NCI-H1417 treated with DMSO at 0.1 percent for 48 hours (cell line): ENCODE results near the gene SPINK8.
A peak's percentile ranks its signal among the peaks of the same experiment; 100 is the strongest.

ENCODE experiments used
- DNase-seq: peaks from one replicate; lab custom pipeline; 2025; lab: John Stamatoyannopoulos, UW

The SPINK8 gene

GRCh38 chr3:48320996-48321395, 12.5 kb downstream of the SPINK8 start:
- no peak for DNase-seq

- no peak for DNase-seq
Measured at GRCh38 chr3:48318713-48319468, 14.6 kb downstream of the SPINK8 start.

GRCh38 chr3:48314542-48314941, 18.9 kb downstream of the SPINK8 start:
- DNase-seq = no peak

GRCh38 chr3:48306860-48307530, 26.5 kb downstream of the SPINK8 start:
- no peak for DNase-seq

- no peak for DNase-seq
Measured at GRCh38 chr3:48306290-48306689, 27.2 kb downstream of the SPINK8 start.

- no peak for DNase-seq
Measured at GRCh38 chr3:48305396-48305795, 28.1 kb downstream of the SPINK8 start.

- no peak for DNase-seq
Measured at GRCh38 chr3:48303021-48303420, 30.4 kb downstream of the SPINK8 start.

GRCh38 chr3:48301800-48302166, 31.7 kb downstream of the SPINK8 start:
- DNase-seq = no peak

- DNase-seq = peak; percentile 54
Measured at GRCh38 chr3:48301020-48301799, 32.3 kb downstream of the SPINK8 start, which contains the start of gene NME6. Gene NME6, minus strand, starts transcription at chr3:48301367.

GRCh38 chr3:48299746-48300712, 33.4 kb downstream of the SPINK8 start:
- DNase-seq = no peak

GRCh38 chr3:48297111-48297810, 36.2 kb downstream of the SPINK8 start:
- DNase-seq = no peak

- no peak for DNase-seq
Measured at GRCh38 chr3:48296699-48297098, 36.8 kb downstream of the SPINK8 start.

- DNase-seq = no peak
Measured at GRCh38 chr3:48294611-48295263, 38.7 kb downstream of the SPINK8 start.

- no peak for DNase-seq
Measured at GRCh38 chr3:48289659-48290058, 43.8 kb downstream of the SPINK8 start.

- no peak for DNase-seq
Measured at GRCh38 chr3:48287034-48287433, 46.4 kb downstream of the SPINK8 start.

GRCh38 chr3:48286308-48286707, 47.2 kb downstream of the SPINK8 start:
- no peak for DNase-seq

- DNase-seq = no peak
Measured at GRCh38 chr3:48285675-48286074, 47.8 kb downstream of the SPINK8 start.

GRCh38 chr3:48285132-48285531, 48.3 kb downstream of the SPINK8 start:
- no peak for DNase-seq

- no peak for DNase-seq
Measured at GRCh38 chr3:48280881-48281280, 52.6 kb downstream of the SPINK8 start.

- DNase-seq = no peak
Measured at GRCh38 chr3:48278884-48279559, 54.4 kb downstream of the SPINK8 start.
